Measurements from ENCODE around the gene MAP3K6. TPM values are rescaled to one million over a fixed set of nuclear protein-coding genes. Genes with fewer than 3 reads are reported as not detected.

The MAP3K6 gene
- total and polyA plus RNA-seq, 2 of the 13 experiments (the other 11 are each of a cell fraction or from before 2014, with no cell fraction given) = 2.7 to 3.2 TPM

GRCh38 chr1:27358928-27359313 lies 7.8 kb downstream of the MAP3K6 start (continued):
- no peak for TF ChIP-seq PRMT3 (CRISPR knock-in tag; IDR thresholded peaks at IDR 0.05; ENCODE audit: borderline replicate concordance, low read depth)
- no peak for TF ChIP-seq KLF13 (CRISPR knock-in tag; IDR thresholded peaks at IDR 0.05)
- no peak for TF ChIP-seq REXO4 (CRISPR knock-in tag; IDR thresholded peaks at IDR 0.05; ENCODE audit: borderline replicate concordance)
- TF ChIP-seq TERF1 (CRISPR knock-in tag; IDR thresholded peaks at IDR 0.05) = no peak
- TF ChIP-seq ZNF101 (CRISPR knock-in tag; IDR thresholded peaks at IDR 0.05; ENCODE audit: borderline replicate concordance, low read depth) = no peak
- no peak for TF ChIP-seq ZNF318 (CRISPR knock-in tag; IDR thresholded peaks at IDR 0.05)
- no peak for TF ChIP-seq GZF1 (CRISPR knock-in tag; IDR thresholded peaks at IDR 0.05)
